Natural killer cell (primary cell): Measurements from ENCODE around the gene PDHB. TPM values are rescaled to one million over a fixed set of nuclear protein-coding genes. Genes with fewer than 3 reads are reported as not detected.

Source experiments
- ATAC-seq, 3 donors: fragments of 150-1000 bp in 2 of 3; fragments of 200-7000 bp in 1 of 3; cut with Tn5 transposase; 1 replicate in 1 of 3; 2 replicates in 2 of 3; pipeline ENCODE4 v1.10.0; 2021; ENCODE audit warnings: mild to moderate bottlenecking in 2 of 3, moderate library complexity in 2 of 3
- DNase-seq, 2 donors: peaks; one replicate each; pipeline versions ENCODE4 v3.0.0 to v3.0.0-alpha.2; 2013 to 2021; ENCODE audit warnings: mixed read lengths in 1 of 2
- H3K27ac ChIP-seq: one replicate; pipeline ENCODE4 v1.5.1; 2013; ENCODE audit warnings: mild to moderate bottlenecking, low read length
- H3K27me3 ChIP-seq: one replicate; pipeline ENCODE4 v1.6.1; 2013; ENCODE audit warnings: low read length; ENCODE audit not compliant: control insufficient read depth, insufficient read depth
- H3K36me3 ChIP-seq: one replicate; pipeline ENCODE4 v1.6.1; 2013; ENCODE audit warnings: low read length; ENCODE audit not compliant: control insufficient read depth, insufficient read depth
- H3K4me1 ChIP-seq: one replicate; pipeline ENCODE4 v1.6.1; 2013; ENCODE audit warnings: low read length; ENCODE audit not compliant: control insufficient read depth, insufficient read depth
- H3K4me3 ChIP-seq: one replicate; pipeline ENCODE4 v1.5.1; 2013; ENCODE audit warnings: low read length
- H3K9me3 ChIP-seq: one replicate; pipeline ENCODE4 v1.6.1; 2013; ENCODE audit warnings: low read length; ENCODE audit not compliant: control insufficient read depth, insufficient read depth
- H3K27ac Mint-ChIP-seq, 2 donors: one replicate each; pipeline ENCODE4 v1.8.0; 2022; ENCODE audit warnings: mild to moderate bottlenecking in 2 of 2, mixed read lengths in 2 of 2, moderate library complexity in 1 of 2
- H3K27me3 Mint-ChIP-seq, 2 donors: one replicate each; pipeline ENCODE4 v1.8.0; 2022; ENCODE audit warnings: low read depth in 2 of 2, mixed read lengths in 2 of 2
- H3K36me3 Mint-ChIP-seq: one replicate; pipeline ENCODE4 v1.8.0; 2022; ENCODE audit warnings: mixed read lengths
- H3K4me1 Mint-ChIP-seq, 2 donors: one replicate each; pipeline ENCODE4 v1.8.0; 2022; ENCODE audit warnings: mixed read lengths in 2 of 2
- H3K4me3 Mint-ChIP-seq: one replicate; pipeline ENCODE4 v1.8.0; 2022; ENCODE audit warnings: mild to moderate bottlenecking, moderate library complexity, mixed read lengths
- H3K9me3 Mint-ChIP-seq, 2 donors: one replicate each; pipeline ENCODE4 v1.8.0; 2022; ENCODE audit warnings: mixed read lengths in 2 of 2
- CTCF ChIP-seq: fragments of 200-600 bp; IDR thresholded peaks from one replicate; pipeline ENCODE4 v1.8.0; 2022; ENCODE audit warnings: antibody characterized with exemption
- WGBS: methylation state at CpG from one replicate; pipeline ENCODE4 v1.1.7; 2013; ENCODE audit warnings: missing lambda C conversion rate; ENCODE audit not compliant: insufficient coverage; 5-methylcytosine and 5-hydroxymethylcytosine counted together
- intact Hi-C: fragments of 100-400 bp; cut with micrococcal nuclease; formaldehyde crosslinking; loops from one replicate; pipeline ENCODE4 v1.14.2; 2022
- total RNA-seq, 4 donors: library from RNA; stranded (reverse); fragments of 120-200 nt in 1 of 4; gene quantifications; one replicate each; pipeline versions ENCODE4 v1.2.3 to v1.2.4, GENCODE V29; 2013 to 2022

Gene PDHB
- total RNA-seq, 3 donors from 2014 or later (not counting 1 experiment from before 2014, with no cell fraction given), result 33.7 to 52.4 (median 39.9) TPM

GRCh38 chr3:58466899-58467563, 33.4 kb upstream of the PDHB start:
- H3K27ac ChIP-seq, result no peak overlapping the region
- H3K9me3 Mint-ChIP-seq, result no peaks in the 10 kb centered on the region
- H3K4me1 ChIP-seq, result peaks cover 37% of the 10 kb centered on the region
- intact Hi-C loops, result no loop called here
- ATAC-seq (no peak), DNase-seq (no peak)
- 95% methylated on average over 4 of the region's 4 CpGs for WGBS
- no peaks in the 10 kb centered on the region for H3K27me3 ChIP-seq
- no peaks in the 10 kb centered on the region for H3K9me3 ChIP-seq
- no peaks in the 10 kb centered on the region for H3K27me3 Mint-ChIP-seq
- H3K4me3 Mint-ChIP-seq, result no peak overlapping the region
- H3K4me3 ChIP-seq, result no peak overlapping the region
- no peaks in the 10 kb centered on the region for H3K36me3 Mint-ChIP-seq
- H3K27ac Mint-ChIP-seq, result no peak overlapping the region
- no peak for TF ChIP-seq CTCF
- H3K4me1 Mint-ChIP-seq, result peaks cover 25 to 30% of the 10 kb centered on the region in 2 donors
- no peaks in the 10 kb centered on the region for H3K36me3 ChIP-seq

GRCh38 chr3:58464866-58465265, 31.2 kb upstream of the PDHB start:
- Histone ChIP-seq H3K27ac (no peak overlapping the region), H3K4me1 (peaks cover 16% of the 10 kb centered on the region), H3K36me3 (no peaks in the 10 kb centered on the region), H3K4me3 (no peak overlapping the region), H3K27me3 (no peaks in the 10 kb centered on the region), H3K9me3 (no peaks in the 10 kb centered on the region)
- no peak overlapping the region for H3K27ac Mint-ChIP-seq
- no peak for TF ChIP-seq CTCF
- WGBS, result 51% methylated on average over 3 of the region's 3 CpGs
- no peaks in the 10 kb centered on the region for H3K27me3 Mint-ChIP-seq
- no peak overlapping the region for H3K4me3 Mint-ChIP-seq
- no peak for ATAC-seq
- peak in 1 of 2 donors; percentile 13 for DNase-seq
- H3K4me1 Mint-ChIP-seq, result peaks cover 8 to 12% of the 10 kb centered on the region in 2 donors
- no peaks in the 10 kb centered on the region for H3K36me3 Mint-ChIP-seq
- intact Hi-C loops, result no loop called here
- no peaks in the 10 kb centered on the region for H3K9me3 Mint-ChIP-seq

GRCh38 chr3:58463942-58464271, 30.3 kb upstream of the PDHB start:
- no peaks in the 10 kb centered on the region for H3K36me3 ChIP-seq
- no peak for ATAC-seq
- H3K9me3 ChIP-seq, result no peaks in the 10 kb centered on the region
- Mint-ChIP-seq H3K4me1 (peaks cover 8 to 12% of the 10 kb centered on the region in 2 donors), H3K27ac (peak overlapping the region in 1 of 2 donors; percentile 36), H3K27me3 (no peaks in the 10 kb centered on the region), H3K9me3 (no peaks in the 10 kb centered on the region), H3K36me3 (no peaks in the 10 kb centered on the region), H3K4me3 (peak overlapping the region; percentile 35)
- peak; percentile 20 for TF ChIP-seq CTCF
- no peak overlapping the region for H3K4me3 ChIP-seq
- WGBS, result 11% methylated on average over 3 of the region's 5 CpGs
- no peaks in the 10 kb centered on the region for H3K27me3 ChIP-seq
- intact Hi-C loops, result loop anchor here (1.0 kb wide), 1 partner anchor 68 kb away; no protein-coding TSS in a partner anchor
- H3K27ac ChIP-seq, result no peak overlapping the region
- no peak for DNase-seq
- peaks cover 12% of the 10 kb centered on the region for H3K4me1 ChIP-seq
